SK-N-SH treated with all-trans-retinoic acid at 6 μM for 48 hours (cell line): ENCODE data around the gene ABCC2.

Experiments
- ATAC-seq: fragments of 200-7000 bp; cut with Tn5 transposase; 3 replicates; pipeline ENCODE4 v1.9.1; 2020; ENCODE audit warnings: mild to moderate bottlenecking, moderate library complexity
- ARNTL ChIP-seq: fragments of 450-650 bp; formaldehyde crosslinking; IDR thresholded peaks from 2 replicates; pipeline ENCODE4 v1.5.0; 2020; ENCODE audit warnings: low read depth, mild to moderate bottlenecking, moderate library complexity, borderline replicate concordance
- BACH2 ChIP-seq: fragments of 250-450 bp; sonication (Bioruptor Pico); IDR thresholded peaks from 2 replicates; pipeline ENCODE4 v1.9.0; 2021; ENCODE audit warnings: mild to moderate bottlenecking, borderline replicate concordance
- CSDC2 ChIP-seq: fragments of 250-450 bp; sonication (Bioruptor Pico); IDR thresholded peaks from 2 replicates; pipeline ENCODE4 v1.5.0; 2020; ENCODE audit warnings: mild to moderate bottlenecking, moderate library complexity
- ESRRG ChIP-seq: fragments of 250-450 bp; sonication (Bioruptor Pico); IDR thresholded peaks from 2 replicates; pipeline ENCODE4 v1.6.1; 2021; ENCODE audit warnings: mild to moderate bottlenecking
- GLIS3 ChIP-seq: fragments of 250-450 bp; sonication (Bioruptor Pico); IDR thresholded peaks from 2 replicates; pipeline ENCODE4 v1.5.0; 2020; ENCODE audit warnings: mild to moderate bottlenecking, moderate library complexity
- ISL1 ChIP-seq: fragments of 250-450 bp; sonication (Bioruptor Pico); IDR thresholded peaks from 2 replicates; pipeline ENCODE4 v2.1.2; 2022; ENCODE audit warnings: mild to moderate bottlenecking, moderate library complexity
- OSR1 ChIP-seq: fragments of 250-450 bp; sonication (Bioruptor Pico); IDR thresholded peaks from 2 replicates; pipeline ENCODE4 v1.8.0; 2022; ENCODE audit warnings: moderate library complexity, mild to moderate bottlenecking, inconsistent platforms
- PPARA ChIP-seq: fragments of 250-450 bp; sonication (Bioruptor Pico); IDR thresholded peaks from 2 replicates; pipeline ENCODE4 v1.5.0; 2020; ENCODE audit warnings: mild to moderate bottlenecking, borderline replicate concordance
- RARB ChIP-seq: fragments of 250-450 bp; sonication (Bioruptor Pico); IDR thresholded peaks from 2 replicates; pipeline ENCODE4 v1.8.0; 2021; ENCODE audit warnings: mild to moderate bottlenecking, moderate library complexity
- SNAI2 ChIP-seq: fragments of 250-450 bp; sonication (Bioruptor Pico); IDR thresholded peaks from 2 replicates; pipeline ENCODE4 v1.5.0; 2020; ENCODE audit warnings: mild to moderate bottlenecking, moderate library complexity
- TCF4 ChIP-seq: fragments of 250-450 bp; sonication (Bioruptor Pico); IDR thresholded peaks from 2 replicates; pipeline ENCODE4 v1.8.0; 2021; ENCODE audit warnings: mild to moderate bottlenecking, moderate library complexity, borderline replicate concordance
- TOX ChIP-seq: fragments of 250-450 bp; sonication (Bioruptor Pico); IDR thresholded peaks from 2 replicates; pipeline ENCODE4 v1.8.0; 2021; ENCODE audit warnings: mild to moderate bottlenecking, moderate library complexity, borderline replicate concordance
- ZC3H10 ChIP-seq: fragments of 250-450 bp; sonication (Bioruptor Pico); IDR thresholded peaks from 2 replicates; pipeline ENCODE4 v1.5.1; 2021; ENCODE audit warnings: mild to moderate bottlenecking, moderate library complexity
- ZFP3 ChIP-seq: fragments of 250-450 bp; sonication (Bioruptor Pico); IDR thresholded peaks from 2 replicates; pipeline ENCODE4 v1.5.0; 2020; ENCODE audit warnings: mild to moderate bottlenecking, moderate library complexity
- ZNF565 ChIP-seq: fragments of 450-650 bp; formaldehyde crosslinking; conservative IDR thresholded peaks from 2 replicates; pipeline ENCODE4 v1.5.0; 2020; ENCODE audit warnings: low read depth, mild to moderate bottlenecking, moderate library complexity
- ZNF8 ChIP-seq: fragments of 450-650 bp; formaldehyde crosslinking; IDR thresholded peaks from 2 replicates; pipeline ENCODE4 v1.5.0; 2020; ENCODE audit warnings: mild to moderate bottlenecking, moderate library complexity
- TF ChIP-seq, protein P1 (sequence below): fragments of 250-450 bp; sonication (Bioruptor Pico); IDR thresholded peaks from 2 replicates; pipeline ENCODE4 v1.8.0; 2021; ENCODE audit warnings: low read depth, mild to moderate bottlenecking, moderate library complexity, borderline replicate concordance
- TF ChIP-seq, protein P2 (sequence below): fragments of 250-450 bp; sonication (Bioruptor Pico); IDR thresholded peaks from 2 replicates; pipeline ENCODE4 v1.5.1; 2020; ENCODE audit warnings: low read depth, mild to moderate bottlenecking, moderate library complexity
- TF ChIP-seq, protein P3 (sequence below): fragments of 250-450 bp; sonication (Bioruptor Pico); IDR thresholded peaks from 2 replicates; pipeline ENCODE4 v1.8.0; 2020; ENCODE audit warnings: mild to moderate bottlenecking, moderate library complexity, borderline replicate concordance
- TF ChIP-seq, protein P4 (sequence below): fragments of 250-450 bp; sonication (Bioruptor Pico); IDR thresholded peaks from 2 replicates; pipeline ENCODE4 v1.5.1; 2021; ENCODE audit warnings: mild to moderate bottlenecking, moderate library complexity
- TF ChIP-seq, protein P5 (sequence below): fragments of 250-450 bp; sonication (Bioruptor Pico); IDR thresholded peaks from 2 replicates; pipeline ENCODE4 v1.5.0; 2020; ENCODE audit warnings: mild to moderate bottlenecking, moderate library complexity

The ABCC2 gene

DNA sequence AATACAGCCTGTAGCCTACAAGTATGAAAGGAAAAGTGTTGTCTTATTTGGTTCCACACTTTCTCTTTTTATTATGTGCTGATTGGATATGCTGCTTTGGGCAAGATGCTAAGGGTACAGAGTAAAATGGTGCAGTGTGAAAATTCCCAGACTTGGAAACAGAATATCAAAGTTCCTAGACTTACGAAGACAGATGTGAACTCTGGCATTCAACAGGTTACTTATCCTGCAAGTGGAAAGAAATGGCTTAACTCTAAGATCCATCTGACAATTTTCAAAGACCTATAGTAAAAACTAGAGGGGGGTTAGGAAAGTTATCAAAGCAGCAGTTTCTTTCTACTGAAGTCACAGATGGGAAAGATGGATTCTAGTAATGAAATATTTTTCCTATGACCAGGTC, 26.3 kb upstream of the ABCC2 start:
- no peak for ATAC-seq
- TF ChIP-seq, protein P1, sequence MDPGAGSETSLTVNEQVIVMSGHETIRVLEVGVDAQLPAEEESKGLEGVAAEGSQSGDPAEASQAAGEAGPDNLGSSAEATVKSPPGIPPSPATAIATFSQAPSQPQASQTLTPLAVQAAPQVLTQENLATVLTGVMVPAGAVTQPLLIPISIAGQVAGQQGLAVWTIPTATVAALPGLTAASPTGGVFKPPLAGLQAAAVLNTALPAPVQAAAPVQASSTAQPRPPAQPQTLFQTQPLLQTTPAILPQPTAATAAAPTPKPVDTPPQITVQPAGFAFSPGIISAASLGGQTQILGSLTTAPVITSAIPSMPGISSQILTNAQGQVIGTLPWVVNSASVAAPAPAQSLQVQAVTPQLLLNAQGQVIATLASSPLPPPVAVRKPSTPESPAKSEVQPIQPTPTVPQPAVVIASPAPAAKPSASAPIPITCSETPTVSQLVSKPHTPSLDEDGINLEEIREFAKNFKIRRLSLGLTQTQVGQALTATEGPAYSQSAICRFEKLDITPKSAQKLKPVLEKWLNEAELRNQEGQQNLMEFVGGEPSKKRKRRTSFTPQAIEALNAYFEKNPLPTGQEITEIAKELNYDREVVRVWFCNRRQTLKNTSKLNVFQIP (CRISPR knock-in tag): no peak
- no peak for TF ChIP-seq ESRRG (CRISPR knock-in tag)
- TF ChIP-seq, protein P2, sequence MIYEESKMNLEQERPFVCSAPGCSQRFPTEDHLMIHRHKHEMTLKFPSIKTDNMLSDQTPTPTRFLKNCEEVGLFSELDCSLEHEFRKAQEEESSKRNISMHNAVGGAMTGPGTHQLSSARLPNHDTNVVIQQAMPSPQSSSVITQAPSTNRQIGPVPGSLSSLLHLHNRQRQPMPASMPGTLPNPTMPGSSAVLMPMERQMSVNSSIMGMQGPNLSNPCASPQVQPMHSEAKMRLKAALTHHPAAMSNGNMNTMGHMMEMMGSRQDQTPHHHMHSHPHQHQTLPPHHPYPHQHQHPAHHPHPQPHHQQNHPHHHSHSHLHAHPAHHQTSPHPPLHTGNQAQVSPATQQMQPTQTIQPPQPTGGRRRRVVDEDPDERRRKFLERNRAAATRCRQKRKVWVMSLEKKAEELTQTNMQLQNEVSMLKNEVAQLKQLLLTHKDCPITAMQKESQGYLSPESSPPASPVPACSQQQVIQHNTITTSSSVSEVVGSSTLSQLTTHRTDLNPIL (CRISPR knock-in tag): no peak
- no peak for TF ChIP-seq ZFP3 (CRISPR knock-in tag)
- TF ChIP-seq ZNF565: no peak
- TF ChIP-seq CSDC2: no peak

DNA sequence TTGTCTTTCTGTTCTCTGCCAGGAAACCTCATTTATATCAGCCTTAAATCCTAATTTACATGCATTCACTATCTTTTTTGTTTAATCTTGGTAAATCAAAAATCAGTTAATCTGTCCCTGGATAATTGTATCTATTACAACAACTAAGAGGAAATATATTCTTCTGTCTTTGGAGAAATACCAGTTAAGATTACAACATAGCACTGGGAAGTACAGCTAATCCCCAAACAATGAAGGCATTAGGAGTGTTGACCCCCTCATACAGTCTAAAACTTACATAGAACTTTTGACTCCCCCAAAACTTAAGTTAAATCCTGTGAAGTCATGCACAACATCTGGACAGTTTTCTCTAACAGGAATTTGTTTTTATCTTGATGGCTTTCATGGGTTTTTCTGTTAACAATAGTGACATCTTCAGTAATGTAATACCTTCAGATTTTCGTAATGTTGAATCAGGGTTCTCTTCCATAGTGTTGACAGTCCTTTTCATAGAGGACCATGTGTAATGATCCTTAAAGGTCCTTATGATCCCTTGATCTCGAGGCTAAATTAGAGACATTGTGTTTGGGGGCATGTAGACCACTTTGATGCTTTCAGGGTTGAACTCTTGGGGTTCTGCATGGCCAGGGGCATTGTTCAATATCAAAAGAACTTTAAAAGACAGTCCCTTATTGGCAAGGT, 24.1 kb upstream of the ABCC2 start:
- TF ChIP-seq CSDC2 (no peak), RARB (CRISPR knock-in tag) (no peak), SNAI2 (no peak), ISL1 (CRISPR knock-in tag) (no peak), OSR1 (CRISPR knock-in tag) (no peak), TCF4 (CRISPR knock-in tag) (no peak)
- TF ChIP-seq, protein P2 (CRISPR knock-in tag): no peak
- TF ChIP-seq, protein P3, sequence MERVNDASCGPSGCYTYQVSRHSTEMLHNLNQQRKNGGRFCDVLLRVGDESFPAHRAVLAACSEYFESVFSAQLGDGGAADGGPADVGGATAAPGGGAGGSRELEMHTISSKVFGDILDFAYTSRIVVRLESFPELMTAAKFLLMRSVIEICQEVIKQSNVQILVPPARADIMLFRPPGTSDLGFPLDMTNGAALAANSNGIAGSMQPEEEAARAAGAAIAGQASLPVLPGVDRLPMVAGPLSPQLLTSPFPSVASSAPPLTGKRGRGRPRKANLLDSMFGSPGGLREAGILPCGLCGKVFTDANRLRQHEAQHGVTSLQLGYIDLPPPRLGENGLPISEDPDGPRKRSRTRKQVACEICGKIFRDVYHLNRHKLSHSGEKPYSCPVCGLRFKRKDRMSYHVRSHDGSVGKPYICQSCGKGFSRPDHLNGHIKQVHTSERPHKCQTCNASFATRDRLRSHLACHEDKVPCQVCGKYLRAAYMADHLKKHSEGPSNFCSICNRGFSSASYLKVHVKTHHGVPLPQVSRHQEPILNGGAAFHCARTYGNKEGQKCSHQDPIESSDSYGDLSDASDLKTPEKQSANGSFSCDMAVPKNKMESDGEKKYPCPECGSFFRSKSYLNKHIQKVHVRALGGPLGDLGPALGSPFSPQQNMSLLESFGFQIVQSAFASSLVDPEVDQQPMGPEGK (CRISPR knock-in tag): no peak
- TF ChIP-seq, all 23 proteins: peak for 0
- no peak for ATAC-seq

DNA sequence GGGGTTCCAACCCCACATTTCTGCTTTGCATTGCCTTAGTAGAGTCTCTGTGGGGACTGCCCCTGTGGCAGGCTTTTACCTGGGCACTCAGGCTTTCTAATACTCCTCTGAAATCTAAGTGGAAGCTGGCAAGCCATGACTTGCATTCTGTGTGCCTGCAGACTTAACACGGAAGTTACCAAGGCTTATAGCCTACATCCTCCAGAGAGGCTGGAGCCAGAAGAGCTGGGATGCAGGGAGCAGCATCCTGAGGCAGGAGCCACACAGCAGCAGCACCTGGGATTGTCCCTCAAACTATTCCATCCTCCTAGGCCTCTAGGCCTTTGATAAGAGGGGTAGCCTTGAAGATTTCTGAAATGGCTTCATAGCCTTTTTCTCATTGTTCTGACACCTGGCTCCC, 22.1 kb upstream of the ABCC2 start:
- TF ChIP-seq GLIS3: no peak
- TF ChIP-seq, protein P4, sequence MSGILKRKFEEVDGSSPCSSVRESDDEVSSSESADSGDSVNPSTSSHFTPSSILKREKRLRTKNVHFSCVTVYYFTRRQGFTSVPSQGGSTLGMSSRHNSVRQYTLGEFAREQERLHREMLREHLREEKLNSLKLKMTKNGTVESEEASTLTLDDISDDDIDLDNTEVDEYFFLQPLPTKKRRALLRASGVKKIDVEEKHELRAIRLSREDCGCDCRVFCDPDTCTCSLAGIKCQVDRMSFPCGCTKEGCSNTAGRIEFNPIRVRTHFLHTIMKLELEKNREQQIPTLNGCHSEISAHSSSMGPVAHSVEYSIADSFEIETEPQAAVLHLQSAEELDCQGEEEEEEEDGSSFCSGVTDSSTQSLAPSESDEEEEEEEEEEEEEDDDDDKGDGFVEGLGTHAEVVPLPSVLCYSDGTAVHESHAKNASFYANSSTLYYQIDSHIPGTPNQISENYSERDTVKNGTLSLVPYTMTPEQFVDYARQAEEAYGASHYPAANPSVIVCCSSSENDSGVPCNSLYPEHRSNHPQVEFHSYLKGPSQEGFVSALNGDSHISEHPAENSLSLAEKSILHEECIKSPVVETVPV (CRISPR knock-in tag): no peak
- no peak for TF ChIP-seq ZC3H10 (CRISPR knock-in tag)
- TF ChIP-seq, protein P1 (CRISPR knock-in tag): no peak
- TF ChIP-seq ESRRG (CRISPR knock-in tag): no peak
- no peak for TF ChIP-seq ZFP3 (CRISPR knock-in tag)
- no peak for TF ChIP-seq PPARA (CRISPR knock-in tag)
- TF ChIP-seq ZNF565: no peak
- TF ChIP-seq RARB (CRISPR knock-in tag): no peak
- no peak for TF ChIP-seq ARNTL
- no peak for TF ChIP-seq BACH2
- no peak for TF ChIP-seq TOX (CRISPR knock-in tag)
- ATAC-seq: no peak

DNA sequence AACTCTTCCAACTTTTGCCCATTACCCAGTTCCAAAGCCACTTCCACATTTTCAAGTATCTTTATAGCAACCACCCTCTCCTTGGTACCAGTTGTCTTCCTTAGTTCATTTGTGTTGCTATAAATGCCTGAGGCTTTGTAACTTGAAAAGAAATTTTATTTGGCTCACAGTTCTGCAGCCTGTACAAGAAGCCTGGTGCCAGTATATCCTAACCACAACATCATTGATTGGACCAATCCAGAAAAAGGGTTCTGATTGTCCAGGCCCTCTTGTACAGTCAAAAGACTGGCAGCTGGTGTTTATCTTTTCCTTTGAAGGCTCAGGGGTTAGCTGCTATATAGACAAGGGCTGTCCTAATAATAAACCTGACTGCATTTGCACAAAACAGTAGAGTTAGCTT, 21.1 kb upstream of the ABCC2 start:
- no peak for ATAC-seq
- no peak for TF ChIP-seq ZNF8 (CRISPR knock-in tag)
- no peak for TF ChIP-seq BACH2
- no peak for TF ChIP-seq GLIS3
- TF ChIP-seq ESRRG (CRISPR knock-in tag): no peak
- TF ChIP-seq ZFP3 (CRISPR knock-in tag): no peak
- TF ChIP-seq, protein P1 (CRISPR knock-in tag): no peak
- TF ChIP-seq RARB (CRISPR knock-in tag): no peak
- TF ChIP-seq, protein P5, sequence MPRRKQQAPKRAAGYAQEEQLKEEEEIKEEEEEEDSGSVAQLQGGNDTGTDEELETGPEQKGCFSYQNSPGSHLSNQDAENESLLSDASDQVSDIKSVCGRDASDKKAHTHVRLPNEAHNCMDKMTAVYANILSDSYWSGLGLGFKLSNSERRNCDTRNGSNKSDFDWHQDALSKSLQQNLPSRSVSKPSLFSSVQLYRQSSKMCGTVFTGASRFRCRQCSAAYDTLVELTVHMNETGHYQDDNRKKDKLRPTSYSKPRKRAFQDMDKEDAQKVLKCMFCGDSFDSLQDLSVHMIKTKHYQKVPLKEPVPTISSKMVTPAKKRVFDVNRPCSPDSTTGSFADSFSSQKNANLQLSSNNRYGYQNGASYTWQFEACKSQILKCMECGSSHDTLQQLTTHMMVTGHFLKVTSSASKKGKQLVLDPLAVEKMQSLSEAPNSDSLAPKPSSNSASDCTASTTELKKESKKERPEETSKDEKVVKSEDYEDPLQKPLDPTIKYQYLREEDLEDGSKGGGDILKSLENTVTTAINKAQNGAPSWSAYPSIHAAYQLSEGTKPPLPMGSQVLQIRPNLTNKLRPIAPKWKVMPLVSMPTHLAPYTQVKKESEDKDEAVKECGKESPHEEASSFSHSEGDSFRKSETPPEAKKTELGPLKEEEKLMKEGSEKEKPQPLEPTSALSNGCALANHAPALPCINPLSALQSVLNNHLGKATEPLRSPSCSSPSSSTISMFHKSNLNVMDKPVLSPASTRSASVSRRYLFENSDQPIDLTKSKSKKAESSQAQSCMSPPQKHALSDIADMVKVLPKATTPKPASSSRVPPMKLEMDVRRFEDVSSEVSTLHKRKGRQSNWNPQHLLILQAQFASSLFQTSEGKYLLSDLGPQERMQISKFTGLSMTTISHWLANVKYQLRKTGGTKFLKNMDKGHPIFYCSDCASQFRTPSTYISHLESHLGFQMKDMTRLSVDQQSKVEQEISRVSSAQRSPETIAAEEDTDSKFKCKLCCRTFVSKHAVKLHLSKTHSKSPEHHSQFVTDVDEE (CRISPR knock-in tag): no peak
